Loucy (cell line): ENCODE measurements around the gene CC2D2B.

Experiments used
- EZH2phosphoT487 ChIP-seq: fragments of 200-600 bp; IDR thresholded peaks from 2 replicates; pipeline ENCODE4 v1.6.1; 2018; ENCODE audit warnings: antibody characterized with exemption, mild to moderate bottlenecking, moderate library complexity, borderline replicate concordance
- TF ChIP-seq, protein P1 (sequence below): fragments of 200-600 bp; sonication (generic); conservative IDR thresholded peaks from 2 replicates; pipeline ENCODE4 v1.5.1; 2014; ENCODE audit warnings: mild to moderate bottlenecking, antibody characterized with exemption, low read length

DNA sequence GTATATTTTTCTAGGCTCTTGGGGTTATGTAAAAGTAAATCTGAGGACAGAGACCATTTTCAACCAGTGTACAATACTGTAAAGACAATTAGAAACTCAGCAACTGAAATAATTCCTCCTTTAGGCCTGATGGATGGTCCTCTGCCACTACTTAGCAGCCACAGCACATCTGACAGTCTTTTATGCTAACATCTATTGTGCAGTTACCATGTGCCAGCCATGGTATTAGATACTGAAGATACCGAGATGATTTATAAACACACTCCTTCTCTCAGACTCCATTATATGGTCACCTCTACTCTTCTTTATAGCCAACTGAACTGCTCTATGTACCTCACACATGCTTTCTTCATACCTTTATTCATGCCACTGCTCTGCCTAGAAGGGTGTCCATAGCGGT lies 74.4 kb downstream of the CC2D2B start:
- TF ChIP-seq, protein P1, sequence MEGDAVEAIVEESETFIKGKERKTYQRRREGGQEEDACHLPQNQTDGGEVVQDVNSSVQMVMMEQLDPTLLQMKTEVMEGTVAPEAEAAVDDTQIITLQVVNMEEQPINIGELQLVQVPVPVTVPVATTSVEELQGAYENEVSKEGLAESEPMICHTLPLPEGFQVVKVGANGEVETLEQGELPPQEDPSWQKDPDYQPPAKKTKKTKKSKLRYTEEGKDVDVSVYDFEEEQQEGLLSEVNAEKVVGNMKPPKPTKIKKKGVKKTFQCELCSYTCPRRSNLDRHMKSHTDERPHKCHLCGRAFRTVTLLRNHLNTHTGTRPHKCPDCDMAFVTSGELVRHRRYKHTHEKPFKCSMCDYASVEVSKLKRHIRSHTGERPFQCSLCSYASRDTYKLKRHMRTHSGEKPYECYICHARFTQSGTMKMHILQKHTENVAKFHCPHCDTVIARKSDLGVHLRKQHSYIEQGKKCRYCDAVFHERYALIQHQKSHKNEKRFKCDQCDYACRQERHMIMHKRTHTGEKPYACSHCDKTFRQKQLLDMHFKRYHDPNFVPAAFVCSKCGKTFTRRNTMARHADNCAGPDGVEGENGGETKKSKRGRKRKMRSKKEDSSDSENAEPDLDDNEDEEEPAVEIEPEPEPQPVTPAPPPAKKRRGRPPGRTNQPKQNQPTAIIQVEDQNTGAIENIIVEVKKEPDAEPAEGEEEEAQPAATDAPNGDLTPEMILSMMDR = no peak
- no peak for TF ChIP-seq EZH2phosphoT487
